H1 (cell line): Measurements from ENCODE around the gene RECK. TPM values are rescaled to one million over a fixed set of nuclear protein-coding genes. Genes with fewer than 3 reads are reported as not detected.

Source experiments
- CTCF ChIA-PET: fragments of 300-600 bp; sonication (Branson Sonifier 250); formaldehyde crosslinking; loops from one replicate; lab custom pipeline; 2021; ENCODE audit not compliant: partially characterized antibody; lab: Charles Lee
- POLR2A ChIA-PET: fragments of 300-600 bp; sonication (Branson Sonifier 250); formaldehyde crosslinking; loops from one replicate; lab custom pipeline; 2021; ENCODE audit warnings: inconsistent platforms; ENCODE audit not compliant: partially characterized antibody; lab: Charles Lee
- DNase-seq, 2 experiments: peaks; one replicate each; pipeline versions ENCODE4 v3.0.0 to v3.0.0-alpha.2; 2010 to 2022; ENCODE audit warnings: low spot score in 2 of 2, low read depth in 1 of 2, mixed read lengths in 1 of 2
- FAIRE-seq: peaks from 2 replicates; lab custom pipeline; 2011; peaks lifted over from hg19 to GRCh38; lab: Jason Lieb, UNC
- H2AFZ ChIP-seq: 2 replicates; pipeline ENCODE4 v1.8.1; 2012; ENCODE audit warnings: low read length, inconsistent platforms
- H2AK5ac ChIP-seq: 2 replicates; pipeline ENCODE4 v1.6.1; 2013; ENCODE audit warnings: low read depth, low read length
- H2BK120ac ChIP-seq: replicated peaks from 2 replicates; pipeline ENCODE3; 2013; ENCODE audit warnings: low read depth, low read length, inconsistent platforms
- H2BK12ac ChIP-seq: 2 replicates; pipeline ENCODE4 v1.6.1; 2013; ENCODE audit warnings: low read depth, low read length
- H2BK15ac ChIP-seq: 2 replicates; pipeline ENCODE4 v1.6.1; 2013; ENCODE audit warnings: low read length
- H2BK20ac ChIP-seq: 2 replicates; pipeline ENCODE4 v1.6.1; 2013; ENCODE audit warnings: low read length
- H2BK5ac ChIP-seq: 2 replicates; pipeline ENCODE4 v1.6.1; 2013; ENCODE audit warnings: low read depth, low read length
- H3K14ac ChIP-seq: 2 replicates; pipeline ENCODE4 v1.6.1; 2013; ENCODE audit warnings: inconsistent platforms; ENCODE audit not compliant: insufficient read length
- H3K18ac ChIP-seq: 2 replicates; pipeline ENCODE4 v1.6.1; 2013; ENCODE audit warnings: low read length; ENCODE audit errors: extremely low read depth
- H3K23ac ChIP-seq: 2 replicates; pipeline ENCODE4 v1.6.1; 2013; ENCODE audit warnings: inconsistent platforms; ENCODE audit not compliant: insufficient read length
- H3K23me2 ChIP-seq: 2 replicates; pipeline ENCODE4 v1.6.1; 2013; ENCODE audit warnings: low read depth, low read length
- H3K27ac ChIP-seq: 2 replicates; pipeline ENCODE4 v1.6.1; 2011; ENCODE audit warnings: low read depth, low read length, inconsistent platforms
- H3K27me3 ChIP-seq, 4 experiments: replicated peaks in 1 of 4; 1 replicate in 1 of 4; 2 replicates in 3 of 4; pipeline versions ENCODE4 v1.6.1 to v1.8.1; 2011 to 2013; ENCODE audit warnings: low read length in 3 of 4, mild to moderate bottlenecking in 3 of 4, inconsistent platforms in 2 of 4, mixed read lengths in 2 of 4, moderate library complexity in 1 of 4; ENCODE audit not compliant: control insufficient read depth in 3 of 4, insufficient read depth in 3 of 4; ENCODE audit errors: extremely low read depth in 1 of 4
- H3K36me3 ChIP-seq, 4 experiments: 2 replicates each; pipeline versions ENCODE4 v1.6.1 to v1.8.1; 2011 to 2013; ENCODE audit warnings: mild to moderate bottlenecking in 4 of 4, low read length in 3 of 4, moderate library complexity in 2 of 4, control low read depth in 1 of 4, inconsistent platforms in 1 of 4; ENCODE audit not compliant: insufficient read depth in 4 of 4, control insufficient read depth in 2 of 4
- H3K4ac ChIP-seq: replicated peaks from 2 replicates; pipeline ENCODE3; 2013; ENCODE audit warnings: low read length, low read depth, mixed read lengths, inconsistent platforms; ENCODE audit not compliant: insufficient read length
- H3K4me1 ChIP-seq, 4 experiments: replicated peaks in 1 of 4; 1 replicate in 1 of 4; 2 replicates in 3 of 4; pipeline versions ENCODE4 v1.6.1 to v1.8.1; 2011 to 2013; ENCODE audit warnings: low read length in 3 of 4, inconsistent platforms in 2 of 4, mixed read lengths in 1 of 4; ENCODE audit not compliant: insufficient read depth in 4 of 4, control insufficient read depth in 3 of 4
- H3K4me2 ChIP-seq, 2 experiments: 2 replicates each; pipeline versions ENCODE4 v1.6.1 to v1.8.1; 2011 to 2013; ENCODE audit warnings: low read depth in 2 of 2, low read length in 2 of 2, control low read depth in 1 of 2, inconsistent platforms in 1 of 2, mild to moderate bottlenecking in 1 of 2; ENCODE audit not compliant: insufficient read depth in 1 of 2
- H3K4me3 ChIP-seq, 4 experiments: fragments of 200-600, 300-600 bp in 1 of 4; sonication (generic), shearing (Covaris generic), sonication (Bioruptor Twin) in 1 of 4; 2 replicates each; pipeline versions ENCODE4 v1.5.1 to v1.8.1; 2011 to 2016; ENCODE audit warnings: low read length in 4 of 4, low read depth in 3 of 4, control low read depth in 2 of 4, inconsistent platforms in 2 of 4, mild to moderate bottlenecking in 2 of 4, mixed read lengths in 1 of 4, moderate library complexity in 1 of 4; ENCODE audit not compliant: insufficient read depth in 2 of 4; ENCODE audit errors: extremely low read depth in 1 of 4
- H3K56ac ChIP-seq: replicated peaks from 2 replicates; pipeline ENCODE3; 2013; ENCODE audit warnings: low read depth, mild to moderate bottlenecking, mixed read lengths, low read length, inconsistent platforms; ENCODE audit not compliant: insufficient read length
- H3K79me1 ChIP-seq: 2 replicates; pipeline ENCODE4 v1.6.1; 2013; ENCODE audit warnings: low read depth, low read length, control low read depth
- H3K79me2 ChIP-seq, 2 experiments: 2 replicates each; pipeline versions ENCODE4 v1.6.1 to v1.8.1; 2012 to 2013; ENCODE audit warnings: low read length in 2 of 2, mild to moderate bottlenecking in 2 of 2, inconsistent platforms in 1 of 2; ENCODE audit not compliant: insufficient read depth in 2 of 2, control insufficient read depth in 1 of 2
- H3K9ac ChIP-seq, 4 experiments: replicated peaks in 1 of 4; 1 replicate in 1 of 4; 2 replicates in 3 of 4; pipeline versions ENCODE4 v1.6.1 to v1.8.1; 2011 to 2013; ENCODE audit warnings: low read depth in 3 of 4, low read length in 3 of 4, control low read depth in 2 of 4, mild to moderate bottlenecking in 2 of 4, moderate library complexity in 2 of 4, inconsistent platforms in 1 of 4; ENCODE audit errors: extremely low read depth in 1 of 4
- H3K9me3 ChIP-seq, 2 experiments: 2 replicates each; pipeline versions ENCODE4 v1.6.1 to v1.8.1; 2012 to 2013; ENCODE audit warnings: mild to moderate bottlenecking in 2 of 2, moderate library complexity in 2 of 2, control low read depth in 1 of 2, inconsistent platforms in 1 of 2, low read depth in 1 of 2, low read length in 1 of 2, mixed read lengths in 1 of 2; ENCODE audit not compliant: insufficient read depth in 2 of 2
- H4K20me1 ChIP-seq, 2 experiments: replicated peaks in 1 of 2; 2 replicates each; pipeline versions ENCODE3 to v1.8.1; 2011 to 2013; ENCODE audit warnings: inconsistent platforms in 2 of 2, low read length in 2 of 2, mild to moderate bottlenecking in 1 of 2; ENCODE audit not compliant: insufficient read depth in 2 of 2, control insufficient read depth in 1 of 2
- H4K5ac ChIP-seq: 2 replicates; pipeline ENCODE4 v1.6.1; 2013; ENCODE audit warnings: low read length, low read depth, mixed read lengths, inconsistent platforms; ENCODE audit not compliant: insufficient read length
- H4K8ac ChIP-seq: 2 replicates; pipeline ENCODE4 v1.8.0; 2013; ENCODE audit warnings: mild to moderate bottlenecking, moderate library complexity, low read length, inconsistent platforms; ENCODE audit not compliant: insufficient read depth; ENCODE audit errors: extremely low read depth
- H4K91ac ChIP-seq: replicated peaks from 2 replicates; pipeline ENCODE3; 2013; ENCODE audit warnings: low read length, mixed read lengths, inconsistent platforms; ENCODE audit not compliant: insufficient read length
- HDAC2 ChIP-seq, 2 experiments: fragments of 300-600 bp in 1 of 2; sonication (generic) in 1 of 2; IDR thresholded peaks; 2 replicates each; pipeline ENCODE4 v1.6.1; 2011 to 2012; ENCODE audit warnings: low read depth in 2 of 2, low read length in 2 of 2, mild to moderate bottlenecking in 2 of 2, moderate library complexity in 2 of 2, borderline replicate concordance in 1 of 2, inconsistent platforms in 1 of 2
- JUND ChIP-seq: IDR thresholded peaks from 2 replicates; pipeline ENCODE4 v1.6.1; 2011; ENCODE audit warnings: mild to moderate bottlenecking, improper control_type of control experiment, low read length
- KDM4A ChIP-seq: IDR thresholded peaks from one replicate; pipeline ENCODE4 v1.7.1; 2012; ENCODE audit warnings: low read depth, mild to moderate bottlenecking, moderate library complexity, low read length, inconsistent platforms; ENCODE audit not compliant: severe bottlenecking
- KDM5A ChIP-seq: fragments of 200-600 bp; IDR thresholded peaks from 2 replicates; pipeline ENCODE4 v1.7.1; 2012; ENCODE audit warnings: mild to moderate bottlenecking, low read length, inconsistent platforms, mixed read lengths
- SP4 ChIP-seq: IDR thresholded peaks from 2 replicates; pipeline ENCODE4 v1.6.1; 2012; ENCODE audit warnings: low read length, inconsistent platforms
- WGBS, 2 experiments: shearing (Covaris generic) in 1 of 2; methylation state at CpG; one replicate each; pipeline versions ENCODE4 v1.1.6 to v1.1.7; 2013 to 2015; ENCODE audit warnings: low lambda C conversion rate in 2 of 2, mixed read lengths in 2 of 2, inconsistent platforms in 1 of 2, low coverage in 1 of 2, missing lambda C conversion rate in 1 of 2; ENCODE audit not compliant: insufficient replicate concordance in 2 of 2, insufficient coverage in 1 of 2, insufficient read length in 1 of 2; ENCODE audit errors: extremely low coverage in 1 of 2, missing lambda C conversion rate in 1 of 2; 5-methylcytosine and 5-hydroxymethylcytosine counted together
- polyA plus RNA-seq, 7 experiments: library from polyadenylated mRNA; depleted of rRNA in 3 of 7; stranded (reverse) in 5 of 7; unstranded in 2 of 7; fragments of >200 nt in 5 of 7; fragments of 200-250 nt in 2 of 7; gene quantifications; 1 replicate in 5 of 7; 2 replicates in 1 of 7; 4 replicates in 1 of 7; pipeline versions ENCODE4 v1.2.1 to v1.2.3, GENCODE V29; 2011 to 2013; ENCODE audit warnings: missing spikeins in 2 of 7, mixed read lengths in 2 of 7
- total RNA-seq: library from RNA; stranded (reverse); fragmentation: NEBNext Ultra II Directional; extraction: Animal tissue kit (Norgen Biotek cat#: 25700); gene quantifications from 2 replicates; pipeline ENCODE4 v1.2.1, GENCODE V29; 2021

Gene RECK
- total and polyA plus RNA-seq, 2 of the 8 experiments (the other 6 are each of a cell fraction or from before 2014, with no cell fraction given) = 5.4 to 9.8 TPM

DNA sequence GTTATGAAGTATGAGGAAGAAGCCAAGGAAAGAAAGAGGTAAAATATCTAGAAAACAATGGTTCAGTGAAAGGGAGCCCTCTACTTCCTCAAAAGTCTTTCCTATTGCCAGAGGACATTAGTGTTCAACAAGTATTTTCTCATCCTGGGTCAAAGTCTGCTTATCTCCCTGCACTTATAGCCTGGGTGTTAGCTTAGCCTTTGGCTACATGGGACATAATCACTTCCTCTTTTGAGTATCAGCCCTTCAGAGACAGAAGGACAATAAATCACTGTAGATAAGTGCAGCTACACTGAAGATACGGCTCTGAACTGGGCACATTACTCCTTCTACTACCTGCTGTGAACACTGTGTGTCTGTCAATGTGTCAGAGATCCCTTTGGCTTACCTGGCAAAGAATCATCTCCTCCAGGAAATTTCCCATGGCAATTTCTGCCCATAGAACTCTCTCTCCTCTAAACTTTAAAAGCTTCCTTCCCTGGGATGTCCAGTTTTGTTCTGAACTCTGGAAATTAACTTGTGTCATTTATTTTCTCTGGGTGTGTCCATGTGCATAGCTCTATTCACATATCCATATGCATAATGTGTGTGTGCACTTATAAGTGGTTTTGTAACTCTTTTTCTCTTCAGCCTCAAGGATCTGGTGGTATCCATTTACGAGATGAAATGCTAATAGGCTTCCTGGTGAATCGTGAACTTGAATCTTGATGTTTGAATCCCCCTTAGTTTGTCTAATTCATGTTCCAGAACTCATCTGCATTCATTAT lies 30.0 kb upstream of the RECK start:
- H3K27me3 ChIP-seq = peaks cover 0 to 4% (median 0%) of the 10 kb centered on the region in 4 experiments; a peak in 2 of 7 replicates
- 85% methylated on average over 3 of the region's 3 CpGs; no CpG with 5 or more reads in 1 of the 2 experiments for WGBS, 2 experiments
- POLR2A ChIA-PET = no interaction called here

More for the DNA sequence above, 30.0 kb upstream of the RECK start:
- TF ChIP-seq KDM4A = no peak
- TF ChIP-seq HDAC2 (IDR thresholded peaks at IDR 0.05; ENCODE audit: borderline replicate concordance in 1 of 2, low read depth in 2 of 2, low read length in 2 of 2) = no peak
- no peak for TF ChIP-seq JUND
- TF ChIP-seq SP4 = no peak
- TF ChIP-seq KDM5A = no peak
- H3K9me3 ChIP-seq = no peaks in the 10 kb centered on the region; a peak in 2 of 4 replicates
- H3K18ac ChIP-seq = no peak overlapping the region
- no peak overlapping the region for H3K4ac ChIP-seq
- no peak overlapping the region for H3K9ac ChIP-seq
- no peaks in the 10 kb centered on the region for H3K79me1 ChIP-seq
- H3K23me2 ChIP-seq = no peaks in the 10 kb centered on the region
- no peak overlapping the region for H2BK12ac ChIP-seq
- H4K8ac ChIP-seq = no peak overlapping the region
- no peak overlapping the region for H2AFZ ChIP-seq
- H2BK20ac ChIP-seq = no peak overlapping the region
- H3K14ac ChIP-seq = no peak overlapping the region
- H3K23ac ChIP-seq = no peak overlapping the region
- H3K27ac ChIP-seq = no peak overlapping the region
- H4K91ac ChIP-seq = no peak overlapping the region
- H2BK5ac ChIP-seq = no peak overlapping the region
- FAIRE-seq (no peak), DNase-seq (no peak)
- no peak overlapping the region for H3K56ac ChIP-seq
- H2BK120ac ChIP-seq = no peak overlapping the region
- no peaks in the 10 kb centered on the region for H3K36me3 ChIP-seq
- no peak overlapping the region for H3K4me2 ChIP-seq
- no peak overlapping the region for H3K4me3 ChIP-seq
- H2BK15ac ChIP-seq = no peak overlapping the region
- H3K4me1 ChIP-seq = no peaks in the 10 kb centered on the region
- no peaks in the 10 kb centered on the region for H3K79me2 ChIP-seq
- H4K20me1 ChIP-seq = no peaks in the 10 kb centered on the region
- no peak overlapping the region for H4K5ac ChIP-seq
- no peak overlapping the region for H2AK5ac ChIP-seq
- CTCF ChIA-PET = interaction anchor here (0.7 to 6.6 kb wide), 21 partner anchors 9 to 322 kb away, joined by 3 to 68 read pairs (median 6); partner anchors contain the start of genes CCIN and OR2S2
